ENCODE results near the gene PDSS2.

Gene PDSS2

GRCh38 chr6:107419733-107420132, 39.6 kb downstream of the PDSS2 start:
- no peak for DNase-seq (ENCODE audit: low read depth in 1 of 2, low spot score in 1 of 2)

GRCh38 chr6:107418118-107418517, 41.2 kb downstream of the PDSS2 start:
- DNase-seq (ENCODE audit: low read depth in 1 of 2, low spot score in 1 of 2) = no peak

GRCh38 chr6:107416145-107416544, 43.2 kb downstream of the PDSS2 start:
- DNase-seq (ENCODE audit: low read depth in 1 of 2, low spot score in 1 of 2) = no peak

- no peak for DNase-seq (ENCODE audit: low read depth in 1 of 2, low spot score in 1 of 2)
Measured at GRCh38 chr6:107413966-107414645, 45.3 kb downstream of the PDSS2 start.

- no peak for DNase-seq (ENCODE audit: low read depth in 1 of 2, low spot score in 1 of 2)
Measured at GRCh38 chr6:107411161-107411560, 48.2 kb downstream of the PDSS2 start.

GRCh38 chr6:107409942-107410341, 49.4 kb downstream of the PDSS2 start:
- DNase-seq (ENCODE audit: low read depth in 1 of 2, low spot score in 1 of 2) = no peak

- DNase-seq (ENCODE audit: low read depth in 1 of 2, low spot score in 1 of 2) = no peak
Measured at GRCh38 chr6:107408714-107409113, 50.6 kb downstream of the PDSS2 start.

GRCh38 chr6:107405002-107405401, 54.4 kb downstream of the PDSS2 start:
- DNase-seq (ENCODE audit: low read depth in 1 of 2, low spot score in 1 of 2) = no peak

GRCh38 chr6:107402533-107402932, 56.8 kb downstream of the PDSS2 start:
- DNase-seq (ENCODE audit: low read depth in 1 of 2, low spot score in 1 of 2) = no peak

GRCh38 chr6:107401573-107401972, 57.8 kb downstream of the PDSS2 start:
- no peak for DNase-seq (ENCODE audit: low read depth in 1 of 2, low spot score in 1 of 2)

- DNase-seq (ENCODE audit: low read depth in 1 of 2, low spot score in 1 of 2) = no peak
Measured at GRCh38 chr6:107400616-107401147, 58.7 kb downstream of the PDSS2 start.

- DNase-seq (ENCODE audit: low read depth in 1 of 2, low spot score in 1 of 2) = no peak
Measured at GRCh38 chr6:107399935-107400334, 59.4 kb downstream of the PDSS2 start.

GRCh38 chr6:107398001-107398400, 61.4 kb downstream of the PDSS2 start:
- DNase-seq (ENCODE audit: low read depth in 1 of 2, low spot score in 1 of 2) = no peak

GRCh38 chr6:107396211-107396610, 63.2 kb downstream of the PDSS2 start:
- no peak for DNase-seq (ENCODE audit: low read depth in 1 of 2, low spot score in 1 of 2)

- no peak for DNase-seq (ENCODE audit: low read depth in 1 of 2, low spot score in 1 of 2)
Measured at GRCh38 chr6:107392069-107392468, 67.3 kb downstream of the PDSS2 start.

GRCh38 chr6:107390685-107391435, 68.5 kb downstream of the PDSS2 start:
- no peak for DNase-seq (ENCODE audit: low read depth in 1 of 2, low spot score in 1 of 2)

GRCh38 chr6:107390056-107390455, 69.3 kb downstream of the PDSS2 start:
- no peak for DNase-seq (ENCODE audit: low read depth in 1 of 2, low spot score in 1 of 2)

- no peak for DNase-seq (ENCODE audit: low read depth in 1 of 2, low spot score in 1 of 2)
Measured at GRCh38 chr6:107386904-107387303, 72.5 kb downstream of the PDSS2 start.

GRCh38 chr6:107386340-107386739, 73.0 kb downstream of the PDSS2 start:
- DNase-seq (ENCODE audit: low read depth in 1 of 2, low spot score in 1 of 2) = no peak

- DNase-seq (ENCODE audit: low read depth in 1 of 2, low spot score in 1 of 2) = no peak
Measured at GRCh38 chr6:107383705-107384104, 75.7 kb downstream of the PDSS2 start.

- no peak for DNase-seq (ENCODE audit: low read depth in 1 of 2, low spot score in 1 of 2)
Measured at GRCh38 chr6:107374264-107374663, 85.1 kb downstream of the PDSS2 start.

- DNase-seq (ENCODE audit: low read depth in 1 of 2, low spot score in 1 of 2) = no peak
Measured at GRCh38 chr6:107369493-107369892, 89.9 kb downstream of the PDSS2 start.
